KMS-11 (cell line): ENCODE measurements around the gene CST5.

ENCODE experiments used
- H2AFZ ChIP-seq: fragments of 200-600 bp; sonication (generic); 2 replicates; pipeline ENCODE4 v1.6.1; 2016; ENCODE audit warnings: antibody characterized with exemption, mixed run types, low read depth
- H3K27ac ChIP-seq: fragments of 200-600 bp; sonication (generic); 2 replicates; pipeline ENCODE4 v1.6.1; 2016; ENCODE audit warnings: mild to moderate bottlenecking, mixed run types
- H3K27me3 ChIP-seq: fragments of 200-600 bp; sonication (generic); 2 replicates; pipeline ENCODE4 v1.6.1; 2017; ENCODE audit warnings: mild to moderate bottlenecking, low read depth, mixed run types, moderate library complexity; ENCODE audit not compliant: insufficient read depth
- H3K36me3 ChIP-seq: fragments of 200-600 bp; sonication (generic); 2 replicates; pipeline ENCODE4 v1.6.1; 2017; ENCODE audit warnings: mild to moderate bottlenecking, mixed run types; ENCODE audit not compliant: insufficient read depth
- H3K4me1 ChIP-seq: fragments of 200-600 bp; sonication (generic); 2 replicates; pipeline ENCODE4 v1.6.1; 2016; ENCODE audit warnings: mild to moderate bottlenecking, low read depth, mixed run types; ENCODE audit not compliant: poor library complexity, severe bottlenecking
- H3K4me2 ChIP-seq: fragments of 200-600 bp; sonication (generic); 2 replicates; pipeline ENCODE4 v1.7.0; 2016; ENCODE audit warnings: mild to moderate bottlenecking, mixed run types
- H3K4me3 ChIP-seq: fragments of 200-600 bp; sonication (generic); IDR thresholded peaks from 2 replicates; pipeline ENCODE4 v1.6.1; 2017; ENCODE audit warnings: low read depth, low read length, mixed read lengths; ENCODE audit not compliant: insufficient read depth
- H3K79me2 ChIP-seq: fragments of 200-600 bp; sonication (generic); 2 replicates; pipeline ENCODE4 v1.6.1; 2016; ENCODE audit warnings: low read depth, mixed run types; ENCODE audit not compliant: insufficient read depth
- H3K9ac ChIP-seq: fragments of 200-600 bp; sonication (generic); 2 replicates; pipeline ENCODE4 v1.6.1; 2016; ENCODE audit warnings: mild to moderate bottlenecking, mixed run types
- H4K20me1 ChIP-seq: fragments of 200-600 bp; sonication (generic); 2 replicates; pipeline ENCODE4 v1.6.1; 2016; ENCODE audit warnings: mild to moderate bottlenecking, mixed run types; ENCODE audit not compliant: insufficient read depth
- TF ChIP-seq, protein P1 (sequence below): fragments of 200-600 bp; sonication (generic); conservative IDR thresholded peaks from 2 replicates; pipeline ENCODE4 v1.6.1; 2017; ENCODE audit warnings: low read depth, mild to moderate bottlenecking, antibody characterized with exemption, low read length, moderate library complexity, mixed read lengths

CST5 gene

DNA sequence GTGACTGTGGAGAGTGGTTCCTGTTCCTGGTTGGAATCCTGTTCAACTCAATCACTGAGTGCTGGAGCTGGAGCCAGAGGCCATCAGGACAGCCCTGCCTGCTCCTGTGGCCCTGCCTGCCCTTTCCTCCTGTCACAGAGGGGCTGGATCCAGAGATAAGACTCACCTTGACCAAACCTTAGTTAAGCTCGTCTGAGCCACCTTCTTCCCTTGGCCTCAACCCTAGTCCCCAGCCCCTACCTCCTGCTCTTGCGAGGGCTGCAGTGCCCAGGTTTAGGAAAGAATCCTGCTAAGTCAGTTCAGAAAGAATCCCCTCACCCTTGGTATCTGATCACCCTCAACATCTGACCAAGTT, 47.0 kb upstream of the CST5 start:
- TF ChIP-seq, protein P1, sequence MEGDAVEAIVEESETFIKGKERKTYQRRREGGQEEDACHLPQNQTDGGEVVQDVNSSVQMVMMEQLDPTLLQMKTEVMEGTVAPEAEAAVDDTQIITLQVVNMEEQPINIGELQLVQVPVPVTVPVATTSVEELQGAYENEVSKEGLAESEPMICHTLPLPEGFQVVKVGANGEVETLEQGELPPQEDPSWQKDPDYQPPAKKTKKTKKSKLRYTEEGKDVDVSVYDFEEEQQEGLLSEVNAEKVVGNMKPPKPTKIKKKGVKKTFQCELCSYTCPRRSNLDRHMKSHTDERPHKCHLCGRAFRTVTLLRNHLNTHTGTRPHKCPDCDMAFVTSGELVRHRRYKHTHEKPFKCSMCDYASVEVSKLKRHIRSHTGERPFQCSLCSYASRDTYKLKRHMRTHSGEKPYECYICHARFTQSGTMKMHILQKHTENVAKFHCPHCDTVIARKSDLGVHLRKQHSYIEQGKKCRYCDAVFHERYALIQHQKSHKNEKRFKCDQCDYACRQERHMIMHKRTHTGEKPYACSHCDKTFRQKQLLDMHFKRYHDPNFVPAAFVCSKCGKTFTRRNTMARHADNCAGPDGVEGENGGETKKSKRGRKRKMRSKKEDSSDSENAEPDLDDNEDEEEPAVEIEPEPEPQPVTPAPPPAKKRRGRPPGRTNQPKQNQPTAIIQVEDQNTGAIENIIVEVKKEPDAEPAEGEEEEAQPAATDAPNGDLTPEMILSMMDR, result no peak
- no peaks in the 10 kb centered on the region for H3K79me2 ChIP-seq
- no peak overlapping the region for H3K9ac ChIP-seq
- no peaks in the 10 kb centered on the region for H4K20me1 ChIP-seq
- H3K4me1 ChIP-seq, result no peaks in the 10 kb centered on the region
- H3K4me2 ChIP-seq, result no peak overlapping the region
- no peaks in the 10 kb centered on the region for H3K27me3 ChIP-seq
- H3K4me3 ChIP-seq, result no peak overlapping the region
- H3K27ac ChIP-seq, result no peak overlapping the region
- no peaks in the 10 kb centered on the region for H3K36me3 ChIP-seq
- H2AFZ ChIP-seq, result no peak overlapping the region

DNA sequence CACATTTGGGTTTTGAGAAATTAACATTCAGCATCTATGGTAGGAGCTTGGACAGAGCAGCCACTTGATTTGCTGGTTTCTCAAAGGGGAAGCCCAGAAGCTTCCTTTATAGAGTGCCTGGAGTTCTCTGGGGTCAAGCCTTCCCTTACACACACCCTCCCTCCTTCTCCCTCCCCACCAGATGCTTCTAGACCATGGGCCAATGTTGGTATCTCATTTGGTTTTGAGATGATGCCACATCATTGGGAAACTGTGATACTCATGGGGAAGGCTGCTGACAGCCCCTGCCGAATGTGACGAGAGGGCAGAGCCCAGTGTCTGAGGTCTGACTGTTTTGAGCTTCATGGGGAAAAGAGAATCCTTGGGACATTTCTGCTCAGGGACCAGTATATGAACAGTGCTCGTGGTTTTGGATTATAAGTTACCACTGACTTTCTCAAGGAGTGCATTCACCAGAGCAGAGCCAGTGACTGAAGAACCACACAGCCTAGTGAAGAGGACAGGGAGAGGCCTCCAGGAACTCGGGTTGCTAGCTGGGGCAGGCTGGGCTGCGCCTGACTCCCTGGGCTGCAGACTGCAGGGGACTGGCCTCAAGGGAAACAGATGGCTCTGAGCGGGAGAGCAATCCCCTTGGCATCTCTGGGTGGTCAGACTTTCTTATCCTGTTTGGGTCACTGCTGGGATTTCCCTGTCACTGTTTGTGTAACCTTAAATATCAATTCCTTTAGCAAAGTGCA, 46.4 kb upstream of the CST5 start:
- no peak overlapping the region for H3K4me3 ChIP-seq
- H3K4me2 ChIP-seq, result no peak overlapping the region
- H3K9ac ChIP-seq, result no peak overlapping the region
- TF ChIP-seq, protein P1, result no peak
- no peaks in the 10 kb centered on the region for H3K36me3 ChIP-seq
- no peaks in the 10 kb centered on the region for H4K20me1 ChIP-seq
- H3K79me2 ChIP-seq, result no peaks in the 10 kb centered on the region
- H2AFZ ChIP-seq, result no peak overlapping the region
- H3K27me3 ChIP-seq, result no peaks in the 10 kb centered on the region
- H3K4me1 ChIP-seq, result no peaks in the 10 kb centered on the region
- no peak overlapping the region for H3K27ac ChIP-seq

DNA sequence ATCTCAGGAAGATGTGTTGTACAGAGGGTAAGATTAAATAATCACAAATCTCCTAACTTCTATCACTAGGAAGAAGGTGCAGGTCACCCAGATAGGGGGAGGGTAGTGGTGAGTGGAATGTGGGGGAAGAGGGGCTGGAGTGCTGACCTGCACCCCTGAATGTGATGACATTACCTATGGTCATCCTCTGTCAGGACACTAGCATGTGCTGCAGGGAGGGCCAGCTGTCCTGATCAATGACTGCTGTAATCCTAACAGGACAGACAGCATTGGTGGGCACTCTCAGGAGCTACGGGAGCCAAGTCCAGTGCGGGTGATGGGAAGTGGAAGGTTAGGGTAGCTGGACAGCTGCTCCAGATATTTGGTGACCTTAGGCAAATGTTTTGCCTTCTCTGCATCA, 45.2 kb upstream of the CST5 start:
- TF ChIP-seq, protein P1, result no peak
- H3K36me3 ChIP-seq, result no peaks in the 10 kb centered on the region
- H4K20me1 ChIP-seq, result no peaks in the 10 kb centered on the region
- H3K27me3 ChIP-seq, result no peaks in the 10 kb centered on the region
- no peak overlapping the region for H3K4me3 ChIP-seq
- H3K79me2 ChIP-seq, result no peaks in the 10 kb centered on the region
- H3K4me1 ChIP-seq, result no peaks in the 10 kb centered on the region
- H3K4me2 ChIP-seq, result no peak overlapping the region
- H2AFZ ChIP-seq, result no peak overlapping the region
- no peak overlapping the region for H3K9ac ChIP-seq
- no peak overlapping the region for H3K27ac ChIP-seq

DNA sequence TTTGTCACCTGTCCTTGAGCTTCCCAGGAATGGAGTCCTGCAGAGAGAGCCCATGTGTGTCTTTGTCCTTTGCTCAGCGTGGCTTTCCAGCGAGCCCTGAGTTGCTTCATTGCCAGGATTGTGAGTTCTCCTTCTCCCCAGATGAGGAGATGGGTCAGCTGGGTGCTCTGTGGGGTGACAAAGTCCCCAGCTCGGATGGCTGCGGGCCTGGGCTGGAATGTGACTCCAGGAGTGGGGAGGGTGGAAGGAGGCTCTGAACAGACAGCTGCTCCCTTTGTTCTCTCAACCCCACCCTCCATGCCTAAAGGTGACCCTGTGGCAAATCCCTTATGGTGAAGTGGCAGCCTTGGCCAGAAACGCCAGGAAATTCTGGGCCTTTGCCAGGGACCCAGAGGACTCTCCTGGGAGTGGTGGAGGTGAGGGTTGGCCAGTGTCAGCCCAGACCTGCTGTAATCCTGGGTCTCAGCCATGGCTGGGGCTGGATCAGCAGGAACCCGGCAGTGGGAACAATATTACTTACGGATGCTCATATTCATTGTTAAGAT, 44.4 kb upstream of the CST5 start:
- Histone ChIP-seq H3K4me2 (no peak overlapping the region), H3K27me3 (no peaks in the 10 kb centered on the region), H2AFZ (no peak overlapping the region), H3K27ac (no peak overlapping the region), H3K36me3 (no peaks in the 10 kb centered on the region), H3K4me1 (no peaks in the 10 kb centered on the region), H3K79me2 (no peaks in the 10 kb centered on the region), H4K20me1 (no peaks in the 10 kb centered on the region), H3K4me3 (no peak overlapping the region), H3K9ac (no peak overlapping the region)
- TF ChIP-seq, protein P1, result no peak
